ENCODE measurements around the gene CLASRP. TPM values are rescaled to one million over a fixed set of nuclear protein-coding genes. Genes with fewer than 3 reads are reported as not detected.
A peak's percentile ranks its signal among the peaks of the same experiment; 100 is the strongest.

CLASRP gene
- polyA plus RNA-seq, 2 donors = 42.6 to 132 TPM

DNA sequence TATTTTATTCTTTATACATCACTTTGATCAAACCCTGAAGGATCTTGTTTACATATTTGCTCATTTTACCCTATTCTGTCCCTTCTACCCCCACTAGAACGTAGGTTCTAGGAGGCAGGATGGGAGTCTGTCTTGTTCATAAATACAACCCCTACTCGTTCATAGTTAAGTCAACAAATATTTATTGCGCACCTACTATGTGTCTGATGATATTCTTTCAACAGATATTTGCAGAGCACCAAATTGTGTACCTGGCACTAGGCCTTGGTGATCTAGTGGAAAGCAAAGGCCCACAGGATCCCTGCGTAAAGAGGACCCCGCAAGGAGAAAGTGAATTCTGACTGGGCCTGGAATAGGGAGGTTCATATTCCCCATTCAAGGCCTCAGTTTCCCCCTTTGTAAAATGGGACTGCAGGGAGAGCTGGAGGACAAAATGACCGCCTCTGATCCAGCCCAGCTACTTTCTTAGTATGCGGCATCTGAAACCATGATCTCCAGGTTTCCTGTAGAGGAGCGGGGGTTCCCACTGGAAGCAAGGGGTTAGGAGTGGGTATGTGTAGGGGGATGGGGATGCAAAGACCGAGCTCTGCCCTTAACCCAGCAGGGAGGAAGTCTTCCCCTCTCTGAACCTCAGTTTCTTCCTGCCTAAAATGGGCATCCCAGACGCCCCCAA is 39.7 kb downstream of the CLASRP start:
- H3K27ac ChIP-seq (ENCODE audit: low read depth in 2 of 2, low read length in 1 of 2) = peak overlapping the region in 1 of 2 donors; percentile 90
- H3K9me3 ChIP-seq (ENCODE audit: control insufficient read depth in 2 of 2, insufficient read depth in 1 of 2, low read depth in 1 of 2, low read length in 1 of 2) = no peaks in the 10 kb centered on the region
- peaks cover 0 to 20% of the 10 kb centered on the region in 2 donors for H3K4me1 ChIP-seq (ENCODE audit: control insufficient read depth in 2 of 2, insufficient read depth in 2 of 2, low read length in 1 of 2)
- peak overlapping the region; percentile 81 for H3K4me3 ChIP-seq (ENCODE audit: low read depth in 1 of 2, low read length in 2 of 2)
- H3K36me3 ChIP-seq (ENCODE audit: control insufficient read depth in 2 of 2, insufficient read depth in 2 of 2, low read length in 1 of 2) = no peaks in the 10 kb centered on the region
- H3K27me3 ChIP-seq (ENCODE audit: control insufficient read depth in 1 of 2, insufficient read depth in 2 of 2, low read length in 2 of 2) = no peaks in the 10 kb centered on the region
- WGBS, 2 donors = 57% methylated on average over 10 of the region's 10 CpGs

DNA sequence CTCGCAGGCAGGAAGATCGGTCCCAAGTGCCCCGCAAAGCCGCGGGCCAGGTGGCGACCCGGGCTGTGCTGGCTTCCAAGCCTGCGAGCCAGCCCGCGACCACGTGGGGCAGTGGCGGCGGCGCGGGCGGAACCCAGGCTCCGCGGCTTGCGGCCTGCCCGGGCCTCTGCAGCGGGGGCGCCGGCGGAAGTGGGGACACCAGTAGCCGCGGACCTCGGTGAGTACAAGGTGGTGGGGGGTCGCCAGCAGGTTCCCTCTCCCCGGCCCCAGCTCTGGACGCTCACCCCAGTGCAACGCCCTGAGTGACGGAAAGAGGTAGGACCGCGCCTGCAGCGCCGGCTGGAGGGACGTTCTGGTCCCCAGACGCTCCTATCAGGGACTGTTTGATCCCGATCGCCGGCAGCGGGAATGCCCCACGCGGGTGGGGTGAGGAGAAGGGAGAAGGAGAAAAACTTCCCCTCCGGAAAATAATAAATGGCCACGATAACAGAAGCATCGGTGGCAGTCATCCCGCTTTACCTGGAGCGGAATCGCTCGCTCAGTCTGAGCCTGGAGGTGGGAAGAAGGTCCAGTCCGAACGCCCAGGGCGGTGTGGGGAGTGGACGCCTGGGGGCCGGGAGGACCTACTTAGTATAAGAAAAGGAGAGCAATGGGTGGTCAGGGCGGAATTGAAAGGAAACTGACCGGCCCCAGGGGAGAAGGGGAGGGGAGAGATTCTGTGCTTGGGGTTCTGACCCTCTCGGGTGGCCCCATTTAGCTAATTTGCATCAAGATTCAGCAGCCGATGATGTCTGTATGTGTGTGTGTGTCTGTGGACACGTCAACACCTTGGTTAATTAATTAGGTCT is 40.4 kb downstream of the CLASRP start, which contains the start of gene GEMIN7:
TSS of gene GEMIN7 (plus strand) at position 198 of the 848 bp plus-strand sequence. CDS start 10,855 bp downstream, outside the sequence.
- H3K4me1 ChIP-seq (ENCODE audit: control insufficient read depth in 2 of 2, insufficient read depth in 2 of 2, low read length in 1 of 2) = peaks cover 0 to 20% of the 10 kb centered on the region in 2 donors
- H3K27ac ChIP-seq (ENCODE audit: low read depth in 2 of 2, low read length in 1 of 2) = peak within 1 kb of the TSS; percentile 72 to 90
- WGBS, 2 donors = 0% methylated on average over 60 to 61 of the region's 61 CpGs
- H3K36me3 ChIP-seq (ENCODE audit: control insufficient read depth in 2 of 2, insufficient read depth in 2 of 2, low read length in 1 of 2) = no peaks in the 10 kb centered on the region
- H3K9me3 ChIP-seq (ENCODE audit: control insufficient read depth in 2 of 2, insufficient read depth in 1 of 2, low read depth in 1 of 2, low read length in 1 of 2) = no peaks in the 10 kb centered on the region
- H3K27me3 ChIP-seq (ENCODE audit: control insufficient read depth in 1 of 2, insufficient read depth in 2 of 2, low read length in 2 of 2) = no peaks in the 10 kb centered on the region
- peak within 1 kb of the TSS; percentile 81 for H3K4me3 ChIP-seq (ENCODE audit: low read depth in 1 of 2, low read length in 2 of 2)

DNA sequence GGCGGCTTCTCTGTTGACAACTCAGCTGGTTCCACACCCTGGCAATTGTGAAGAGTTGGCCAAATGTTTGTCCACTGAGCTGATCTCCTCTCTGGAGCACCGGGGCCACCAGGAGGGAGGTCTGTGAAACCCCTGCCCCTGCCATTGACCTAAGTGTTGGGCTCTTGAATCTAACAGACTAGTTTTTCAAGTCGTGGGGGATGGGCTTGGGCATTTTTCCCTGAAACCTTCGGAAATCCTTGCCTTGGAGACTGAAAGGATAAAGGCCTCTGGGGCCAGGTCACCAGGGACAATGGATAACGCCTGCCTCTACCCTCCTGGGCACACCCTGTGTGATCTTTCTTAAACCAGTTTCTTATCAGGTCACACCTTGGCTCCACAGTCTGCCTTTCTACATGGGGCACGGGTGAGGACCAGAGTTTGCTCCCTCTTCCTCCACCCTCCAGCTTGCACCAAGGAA is 41.1 kb downstream of the CLASRP start:
- Histone ChIP-seq H3K27ac (ENCODE audit: low read depth in 2 of 2, low read length in 1 of 2) (peak overlapping the region in 1 of 2 donors; percentile 90), H3K9me3 (ENCODE audit: control insufficient read depth in 2 of 2, insufficient read depth in 1 of 2, low read depth in 1 of 2, low read length in 1 of 2) (no peaks in the 10 kb centered on the region), H3K27me3 (ENCODE audit: control insufficient read depth in 1 of 2, insufficient read depth in 2 of 2, low read length in 2 of 2) (no peaks in the 10 kb centered on the region), H3K4me1 (ENCODE audit: control insufficient read depth in 2 of 2, insufficient read depth in 2 of 2, low read length in 1 of 2) (peaks cover 0 to 17% of the 10 kb centered on the region in 2 donors), H3K36me3 (ENCODE audit: control insufficient read depth in 2 of 2, insufficient read depth in 2 of 2, low read length in 1 of 2) (no peaks in the 10 kb centered on the region), H3K4me3 (ENCODE audit: low read depth in 1 of 2, low read length in 2 of 2) (peak overlapping the region; percentile 81)
- WGBS, 2 donors = 6 to 7% methylated on average over 6 of the region's 6 CpGs

DNA sequence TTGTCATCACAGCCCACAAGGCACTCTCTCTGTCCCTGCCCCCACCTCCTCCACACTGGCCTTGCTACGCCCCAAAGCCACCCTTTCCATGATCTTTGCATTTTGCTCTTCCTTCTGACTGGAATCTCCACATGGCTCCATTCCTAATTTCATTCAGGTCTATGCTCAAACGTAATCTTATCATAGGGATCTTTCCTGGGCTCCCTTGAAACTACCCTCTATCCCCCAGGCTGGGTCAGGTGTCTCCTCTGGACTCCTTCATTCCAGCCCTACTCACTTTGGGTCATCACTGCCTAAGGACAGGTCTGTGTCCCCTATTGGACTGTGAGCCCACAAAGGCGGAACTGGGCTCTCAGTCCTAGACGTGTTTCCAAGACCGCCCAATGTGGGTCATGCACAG is 43.3 kb downstream of the CLASRP start:
- 88 to 91% methylated on average over 5 of the region's 5 CpGs for WGBS, 2 donors
- no peak overlapping the region for H3K4me3 ChIP-seq (ENCODE audit: low read depth in 1 of 2, low read length in 2 of 2)
- H3K27ac ChIP-seq (ENCODE audit: low read depth in 2 of 2, low read length in 1 of 2) = no peak overlapping the region
- H3K9me3 ChIP-seq (ENCODE audit: control insufficient read depth in 2 of 2, insufficient read depth in 1 of 2, low read depth in 1 of 2, low read length in 1 of 2) = no peaks in the 10 kb centered on the region
- H3K4me1 ChIP-seq (ENCODE audit: control insufficient read depth in 2 of 2, insufficient read depth in 2 of 2, low read length in 1 of 2) = peaks cover 0 to 13% of the 10 kb centered on the region in 2 donors
- H3K36me3 ChIP-seq (ENCODE audit: control insufficient read depth in 2 of 2, insufficient read depth in 2 of 2, low read length in 1 of 2) = no peaks in the 10 kb centered on the region
- H3K27me3 ChIP-seq (ENCODE audit: control insufficient read depth in 1 of 2, insufficient read depth in 2 of 2, low read length in 2 of 2) = no peaks in the 10 kb centered on the region

DNA sequence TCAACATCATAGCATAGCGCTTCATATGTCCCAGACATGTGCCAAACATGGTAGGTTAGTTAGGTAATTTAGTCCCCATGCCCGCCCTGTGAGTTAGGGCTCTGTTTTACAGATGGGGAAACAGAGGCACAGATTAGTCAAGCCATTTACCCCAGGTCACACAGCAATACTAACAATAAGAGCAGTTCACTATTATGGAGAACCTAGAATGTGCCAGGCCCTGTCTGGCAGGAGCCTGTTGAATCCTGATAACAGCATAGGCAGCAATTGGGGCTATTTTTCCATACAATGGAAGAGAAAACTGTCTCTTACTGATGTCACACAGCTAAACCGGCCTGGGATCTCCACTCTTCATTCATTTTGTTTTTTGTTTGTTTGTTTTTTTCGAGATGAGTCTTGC is 47.6 kb downstream of the CLASRP start:
- 95 to 96% methylated on average over 4 of the region's 4 CpGs for WGBS, 2 donors
- Histone ChIP-seq H3K4me3 (ENCODE audit: low read depth in 1 of 2, low read length in 2 of 2) (no peak overlapping the region), H3K9me3 (ENCODE audit: control insufficient read depth in 2 of 2, insufficient read depth in 1 of 2, low read depth in 1 of 2, low read length in 1 of 2) (no peaks in the 10 kb centered on the region), H3K36me3 (ENCODE audit: control insufficient read depth in 2 of 2, insufficient read depth in 2 of 2, low read length in 1 of 2) (peaks cover 0 to 5% of the 10 kb centered on the region in 2 donors), H3K27ac (ENCODE audit: low read depth in 2 of 2, low read length in 1 of 2) (no peak overlapping the region), H3K4me1 (ENCODE audit: control insufficient read depth in 2 of 2, insufficient read depth in 2 of 2, low read length in 1 of 2) (peaks cover 0 to 4% of the 10 kb centered on the region in 2 donors), H3K27me3 (ENCODE audit: control insufficient read depth in 1 of 2, insufficient read depth in 2 of 2, low read length in 2 of 2) (no peaks in the 10 kb centered on the region)

DNA sequence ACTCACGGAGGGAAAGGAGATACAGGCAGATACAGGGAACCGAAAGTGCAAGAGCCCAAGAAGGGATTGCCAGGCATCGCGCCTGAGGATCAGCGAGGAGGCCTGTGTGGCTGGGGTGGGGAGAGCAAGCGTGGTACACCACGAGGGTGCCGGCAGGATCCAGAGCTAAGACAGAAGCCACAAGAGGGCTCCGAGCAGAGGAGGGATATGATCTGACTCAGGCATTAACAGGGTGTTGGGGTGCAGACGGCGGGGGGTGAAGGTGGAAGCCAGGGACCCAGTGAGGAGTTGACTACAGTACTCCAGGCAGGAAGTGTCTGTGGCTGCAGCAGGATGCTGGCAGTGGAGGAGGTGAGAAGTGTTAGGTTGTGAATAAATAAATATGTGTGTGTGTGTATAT is 48.7 kb downstream of the CLASRP start:
- H3K4me3 ChIP-seq (ENCODE audit: low read depth in 1 of 2, low read length in 2 of 2) = no peak overlapping the region
- H3K4me1 ChIP-seq (ENCODE audit: control insufficient read depth in 2 of 2, insufficient read depth in 2 of 2, low read length in 1 of 2) = peaks cover 0 to 4% of the 10 kb centered on the region in 2 donors
- H3K27ac ChIP-seq (ENCODE audit: low read depth in 2 of 2, low read length in 1 of 2) = no peak overlapping the region
- WGBS, 2 donors = 69 to 72% methylated on average over 11 of the region's 11 CpGs
- peaks cover 0 to 5% of the 10 kb centered on the region in 2 donors for H3K36me3 ChIP-seq (ENCODE audit: control insufficient read depth in 2 of 2, insufficient read depth in 2 of 2, low read length in 1 of 2)
- H3K9me3 ChIP-seq (ENCODE audit: control insufficient read depth in 2 of 2, insufficient read depth in 1 of 2, low read depth in 1 of 2, low read length in 1 of 2) = no peaks in the 10 kb centered on the region
- no peaks in the 10 kb centered on the region for H3K27me3 ChIP-seq (ENCODE audit: control insufficient read depth in 1 of 2, insufficient read depth in 2 of 2, low read length in 2 of 2)

DNA sequence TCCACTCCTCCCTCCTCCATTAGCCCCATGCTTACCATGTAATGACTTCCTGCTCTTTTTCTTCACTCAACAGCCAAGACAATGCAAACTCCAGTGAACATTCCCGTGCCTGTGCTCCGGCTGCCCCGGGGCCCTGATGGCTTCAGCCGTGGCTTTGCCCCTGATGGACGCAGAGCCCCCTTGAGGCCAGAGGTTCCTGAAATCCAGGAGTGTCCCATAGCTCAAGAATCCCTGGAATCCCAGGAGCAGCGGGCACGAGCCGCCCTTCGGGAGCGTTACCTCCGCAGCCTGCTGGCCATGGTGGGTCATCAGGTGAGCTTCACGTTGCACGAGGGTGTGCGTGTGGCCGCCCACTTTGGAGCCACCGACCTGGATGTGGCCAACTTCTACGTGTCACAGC is 51.2 kb downstream of the CLASRP start:
- no peaks in the 10 kb centered on the region for H3K27me3 ChIP-seq (ENCODE audit: control insufficient read depth in 1 of 2, insufficient read depth in 2 of 2, low read length in 2 of 2)
- no peak overlapping the region for H3K4me3 ChIP-seq (ENCODE audit: low read depth in 1 of 2, low read length in 2 of 2)
- peaks cover 0 to 5% of the 10 kb centered on the region in 2 donors for H3K36me3 ChIP-seq (ENCODE audit: control insufficient read depth in 2 of 2, insufficient read depth in 2 of 2, low read length in 1 of 2)
- H3K27ac ChIP-seq (ENCODE audit: low read depth in 2 of 2, low read length in 1 of 2) = no peak overlapping the region
- H3K9me3 ChIP-seq (ENCODE audit: control insufficient read depth in 2 of 2, insufficient read depth in 1 of 2, low read depth in 1 of 2, low read length in 1 of 2) = no peaks in the 10 kb centered on the region
- peaks cover 0 to 16% of the 10 kb centered on the region in 2 donors for H3K4me1 ChIP-seq (ENCODE audit: control insufficient read depth in 2 of 2, insufficient read depth in 2 of 2, low read length in 1 of 2)
- 91 to 92% methylated on average over 17 of the region's 17 CpGs for WGBS, 2 donors

DNA sequence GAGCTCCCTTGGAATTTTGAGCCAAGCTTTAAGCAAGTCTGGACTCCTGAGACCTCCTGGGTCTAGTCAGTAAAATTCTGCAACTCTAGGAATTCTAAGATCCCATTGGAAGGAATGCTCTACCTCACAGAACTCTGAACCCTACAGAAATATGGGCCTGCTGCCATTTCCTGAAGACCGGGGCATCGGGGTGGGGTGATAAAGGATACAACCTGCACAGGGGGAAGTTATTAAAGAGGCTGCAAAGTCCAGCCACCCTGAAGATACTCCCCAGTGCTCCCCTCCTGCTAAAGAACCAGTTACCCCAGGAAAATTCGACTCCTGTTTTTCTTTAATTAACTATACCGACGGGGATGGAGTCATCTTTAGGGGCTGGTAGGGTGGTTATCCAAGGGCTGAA is 51.8 kb downstream of the CLASRP start:
- WGBS, 2 donors = 40 to 48% methylated on average over 5 of the region's 5 CpGs
- H3K4me1 ChIP-seq (ENCODE audit: control insufficient read depth in 2 of 2, insufficient read depth in 2 of 2, low read length in 1 of 2) = peaks cover 0 to 16% of the 10 kb centered on the region in 2 donors
- H3K27ac ChIP-seq (ENCODE audit: low read depth in 2 of 2, low read length in 1 of 2) = peak overlapping the region; percentile 42 to 94
- H3K27me3 ChIP-seq (ENCODE audit: control insufficient read depth in 1 of 2, insufficient read depth in 2 of 2, low read length in 2 of 2) = no peaks in the 10 kb centered on the region
- H3K4me3 ChIP-seq (ENCODE audit: low read depth in 1 of 2, low read length in 2 of 2) = peak overlapping the region; percentile 32 to 44
- peaks cover 0 to 5% of the 10 kb centered on the region in 2 donors for H3K36me3 ChIP-seq (ENCODE audit: control insufficient read depth in 2 of 2, insufficient read depth in 2 of 2, low read length in 1 of 2)
- no peaks in the 10 kb centered on the region for H3K9me3 ChIP-seq (ENCODE audit: control insufficient read depth in 2 of 2, insufficient read depth in 1 of 2, low read depth in 1 of 2, low read length in 1 of 2)

DNA sequence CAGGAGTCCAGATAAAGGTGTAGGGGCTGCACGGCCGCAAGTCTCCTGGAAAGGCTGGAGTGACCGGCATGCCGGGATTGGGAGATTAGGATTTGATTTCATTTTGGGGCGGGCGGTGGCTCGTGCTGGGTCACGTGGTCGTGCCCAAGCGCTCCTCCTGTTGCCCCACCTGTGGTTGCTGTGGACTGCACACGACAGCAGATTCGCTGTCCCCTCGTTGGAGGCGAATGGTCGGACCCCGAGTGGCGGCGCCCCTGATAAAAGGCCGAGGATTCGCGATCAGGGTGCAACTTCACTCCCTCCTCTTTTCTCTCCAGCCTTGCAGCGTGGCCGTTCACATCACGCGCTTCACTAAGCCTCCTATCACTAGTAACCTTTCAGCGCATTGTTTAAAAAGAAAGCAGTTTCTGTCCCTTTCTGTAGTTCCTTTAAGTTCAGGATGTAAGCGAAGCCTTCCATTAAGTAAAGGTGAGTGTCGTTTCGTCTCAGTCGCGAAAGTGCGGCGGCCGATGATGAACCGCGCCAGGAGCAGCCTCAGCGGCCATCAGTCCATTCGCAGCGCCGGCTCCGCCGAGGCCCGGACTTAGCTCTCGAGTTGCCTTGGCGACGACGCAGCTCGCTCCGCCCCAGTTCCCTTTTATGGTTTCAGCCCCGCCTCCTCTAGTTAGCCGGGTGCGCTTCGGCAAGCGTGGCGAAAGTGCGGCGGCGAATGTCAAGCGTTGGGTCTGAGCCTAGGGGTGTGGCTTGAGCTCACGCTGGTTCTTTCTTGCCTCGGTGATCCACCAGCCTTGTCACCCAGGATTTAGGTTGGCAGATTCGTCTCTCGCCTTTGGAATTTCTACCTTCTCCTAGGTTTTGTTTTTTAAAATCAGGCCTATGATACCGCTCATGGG is 52.4 kb downstream of the CLASRP start:
- peaks cover 0 to 5% of the 10 kb centered on the region in 2 donors for H3K36me3 ChIP-seq (ENCODE audit: control insufficient read depth in 2 of 2, insufficient read depth in 2 of 2, low read length in 1 of 2)
- peak overlapping the region; percentile 48 to 94 for H3K4me3 ChIP-seq (ENCODE audit: low read depth in 1 of 2, low read length in 2 of 2)
- H3K27ac ChIP-seq (ENCODE audit: low read depth in 2 of 2, low read length in 1 of 2) = peak overlapping the region; percentile 72 to 94
- 4 to 13% methylated on average over 64 of the region's 64 CpGs for WGBS, 2 donors
- H3K4me1 ChIP-seq (ENCODE audit: control insufficient read depth in 2 of 2, insufficient read depth in 2 of 2, low read length in 1 of 2) = peaks cover 0 to 16% of the 10 kb centered on the region in 2 donors
- no peaks in the 10 kb centered on the region for H3K9me3 ChIP-seq (ENCODE audit: control insufficient read depth in 2 of 2, insufficient read depth in 1 of 2, low read depth in 1 of 2, low read length in 1 of 2)
- no peaks in the 10 kb centered on the region for H3K27me3 ChIP-seq (ENCODE audit: control insufficient read depth in 1 of 2, insufficient read depth in 2 of 2, low read length in 2 of 2)

Data from esophagus (tissue), 2 donors.